ENCODE measurements around the gene PIK3R5.

The PIK3R5 gene

DNA sequence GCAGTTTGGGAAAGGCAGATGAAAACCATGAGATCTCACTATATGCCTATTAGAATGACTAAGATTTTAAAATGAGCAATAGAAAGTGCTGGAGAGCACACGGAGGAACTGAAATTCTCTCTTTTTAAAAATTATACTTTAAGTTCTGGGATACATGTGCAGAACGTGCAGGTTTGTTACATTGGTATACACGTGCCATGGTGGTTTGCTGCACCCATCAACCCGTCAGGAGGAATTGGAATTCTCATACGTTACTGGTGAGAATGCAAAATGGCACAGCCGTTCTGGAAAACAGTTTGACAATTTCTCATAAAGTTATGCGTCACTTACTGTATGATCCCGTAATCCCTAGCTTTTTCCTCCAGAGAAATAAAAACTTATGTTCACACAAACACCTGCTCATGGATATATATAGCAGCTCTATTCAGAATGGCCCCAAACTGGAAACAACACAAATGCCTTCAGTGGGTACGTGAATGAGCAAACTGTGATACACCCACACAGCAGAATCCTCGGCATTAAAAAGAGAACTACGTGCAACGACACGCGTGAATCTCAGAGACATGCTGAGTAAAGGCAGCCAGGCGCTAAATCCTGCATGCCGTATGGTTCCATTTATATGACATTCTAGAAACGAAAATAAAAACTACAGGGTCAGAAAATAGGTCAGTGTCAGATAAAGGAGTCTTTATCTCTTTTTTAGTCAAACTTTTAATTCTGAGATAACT lies 109.9 kb downstream of the PIK3R5 start:
- peak overlapping the region; percentile 46 for H3K4me3 ChIP-seq (ENCODE audit: low read depth, low read length)
- TF ChIP-seq, protein P1, sequence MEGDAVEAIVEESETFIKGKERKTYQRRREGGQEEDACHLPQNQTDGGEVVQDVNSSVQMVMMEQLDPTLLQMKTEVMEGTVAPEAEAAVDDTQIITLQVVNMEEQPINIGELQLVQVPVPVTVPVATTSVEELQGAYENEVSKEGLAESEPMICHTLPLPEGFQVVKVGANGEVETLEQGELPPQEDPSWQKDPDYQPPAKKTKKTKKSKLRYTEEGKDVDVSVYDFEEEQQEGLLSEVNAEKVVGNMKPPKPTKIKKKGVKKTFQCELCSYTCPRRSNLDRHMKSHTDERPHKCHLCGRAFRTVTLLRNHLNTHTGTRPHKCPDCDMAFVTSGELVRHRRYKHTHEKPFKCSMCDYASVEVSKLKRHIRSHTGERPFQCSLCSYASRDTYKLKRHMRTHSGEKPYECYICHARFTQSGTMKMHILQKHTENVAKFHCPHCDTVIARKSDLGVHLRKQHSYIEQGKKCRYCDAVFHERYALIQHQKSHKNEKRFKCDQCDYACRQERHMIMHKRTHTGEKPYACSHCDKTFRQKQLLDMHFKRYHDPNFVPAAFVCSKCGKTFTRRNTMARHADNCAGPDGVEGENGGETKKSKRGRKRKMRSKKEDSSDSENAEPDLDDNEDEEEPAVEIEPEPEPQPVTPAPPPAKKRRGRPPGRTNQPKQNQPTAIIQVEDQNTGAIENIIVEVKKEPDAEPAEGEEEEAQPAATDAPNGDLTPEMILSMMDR (IDR thresholded peaks at IDR 0.05; ENCODE audit: insufficient read depth, low read depth, low read length, missing control alignments) = no peak
- peak; percentile 93 for DNase-seq (ENCODE audit: low read depth)

DNA sequence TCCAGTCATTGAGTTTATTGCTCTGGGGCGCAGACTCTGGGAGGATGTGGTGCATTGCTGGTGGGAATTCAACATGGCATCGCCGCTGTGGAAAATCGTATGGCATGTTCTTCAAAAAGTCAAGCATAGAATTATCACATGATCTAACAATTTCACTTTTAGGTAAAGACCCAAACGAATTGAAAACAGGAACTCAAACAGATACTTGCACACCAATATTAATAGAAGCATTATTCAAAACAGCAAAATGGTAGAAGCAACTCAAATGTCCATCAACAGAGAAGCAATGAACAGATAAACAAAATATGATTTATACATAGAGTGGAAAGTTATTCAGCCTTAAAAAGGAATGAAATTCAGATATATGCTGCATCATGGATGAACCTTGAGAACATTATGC lies 113.9 kb downstream of the PIK3R5 start:
- no peak overlapping the region for H3K4me3 ChIP-seq (ENCODE audit: low read depth, low read length)

DNA sequence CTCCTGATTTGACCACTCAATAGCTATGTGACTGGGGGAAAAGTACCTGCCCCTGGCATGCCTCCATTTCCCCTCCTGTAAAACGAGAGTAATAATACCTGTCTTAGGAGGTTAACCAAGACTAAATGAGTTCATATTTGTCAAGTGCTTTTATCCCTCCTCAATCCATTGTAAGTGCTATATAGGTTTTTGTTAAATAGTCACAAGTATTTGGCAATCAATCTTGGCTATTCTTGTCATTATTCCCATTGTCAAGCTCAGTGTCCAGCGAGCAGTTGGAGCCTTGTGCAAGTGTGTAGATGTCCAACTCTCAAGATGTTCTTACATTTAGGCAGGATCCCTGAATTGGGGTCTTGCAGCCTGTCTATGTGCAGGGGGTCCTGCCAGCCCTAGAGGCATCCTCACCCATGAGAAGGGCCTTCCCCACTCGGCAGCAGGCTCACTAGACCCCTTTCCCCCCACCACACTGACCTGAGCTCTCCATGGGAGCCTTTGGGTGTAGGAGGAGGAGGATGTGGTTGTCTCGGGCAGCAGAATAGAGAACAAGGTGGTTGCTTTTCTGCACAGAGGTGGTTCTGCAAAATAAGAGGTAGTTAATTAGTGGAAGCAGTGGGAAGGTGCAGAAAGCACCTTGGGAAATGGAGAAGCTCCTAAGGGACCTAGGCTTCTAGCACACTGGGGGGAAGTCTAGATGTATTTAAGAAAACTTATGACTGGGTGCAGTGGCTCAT lies 116.0 kb downstream of the PIK3R5 start:
- no peak for DNase-seq (ENCODE audit: low read depth)
- TF ChIP-seq, protein P1 (IDR thresholded peaks at IDR 0.05; ENCODE audit: insufficient read depth, low read depth, low read length, missing control alignments) = no peak
- H3K4me3 ChIP-seq (ENCODE audit: low read depth, low read length) = no peak overlapping the region

More for the DNA sequence above, 113.9 kb downstream of the PIK3R5 start:
- TF ChIP-seq, protein P1 (IDR thresholded peaks at IDR 0.05; ENCODE audit: insufficient read depth, low read depth, low read length, missing control alignments) = no peak
- peak; percentile 58 for DNase-seq (ENCODE audit: low read depth)

DNA sequence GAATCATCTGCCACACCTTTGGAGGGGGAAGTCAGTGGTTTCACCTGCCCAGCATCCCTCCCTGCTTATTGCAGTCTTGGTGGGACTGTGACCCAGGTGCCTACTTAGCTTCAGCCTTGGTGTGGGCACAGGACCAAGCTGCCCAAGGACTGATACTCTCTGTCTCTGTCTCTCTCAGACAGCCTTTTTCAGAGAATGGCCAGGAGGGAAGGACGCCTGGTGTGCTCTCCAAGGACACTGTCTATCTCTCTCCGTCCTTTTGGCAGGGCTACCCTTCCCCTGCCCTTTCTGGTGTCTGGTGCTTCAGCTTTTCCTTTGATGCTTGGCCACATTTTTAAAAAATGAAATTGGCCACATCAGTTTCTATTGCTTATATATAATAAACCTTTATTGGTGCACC lies 117.6 kb downstream of the PIK3R5 start:
- H3K4me3 ChIP-seq (ENCODE audit: low read depth, low read length) = no peak overlapping the region
- DNase-seq (ENCODE audit: low read depth) = no peak
- TF ChIP-seq, protein P1 (IDR thresholded peaks at IDR 0.05; ENCODE audit: insufficient read depth, low read depth, low read length, missing control alignments) = no peak

DNA sequence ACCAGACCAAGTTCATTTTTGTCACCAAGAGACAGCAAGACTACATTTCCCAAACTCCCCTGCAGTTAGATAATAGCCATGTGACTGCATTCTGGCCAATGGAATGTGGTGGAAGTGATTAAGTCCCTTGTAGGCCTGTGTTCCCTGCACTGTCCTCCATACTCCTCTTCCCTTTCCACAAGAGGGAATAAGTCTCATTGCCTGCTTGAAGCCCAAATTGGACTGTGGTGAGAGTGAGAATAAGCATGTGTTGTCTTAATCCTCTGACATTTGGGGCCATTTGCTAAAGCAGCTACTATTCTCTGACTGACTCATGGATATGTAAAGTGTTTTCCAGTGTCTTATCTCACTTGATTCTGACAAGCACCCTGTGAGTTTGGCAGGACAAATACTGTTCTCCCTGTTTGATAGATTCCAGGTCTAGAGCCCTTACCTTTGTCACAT lies 118.7 kb downstream of the PIK3R5 start:
- H3K4me3 ChIP-seq (ENCODE audit: low read depth, low read length) = no peak overlapping the region
- DNase-seq (ENCODE audit: low read depth) = no peak
- TF ChIP-seq, protein P1 (IDR thresholded peaks at IDR 0.05; ENCODE audit: insufficient read depth, low read depth, low read length, missing control alignments) = no peak

DNA sequence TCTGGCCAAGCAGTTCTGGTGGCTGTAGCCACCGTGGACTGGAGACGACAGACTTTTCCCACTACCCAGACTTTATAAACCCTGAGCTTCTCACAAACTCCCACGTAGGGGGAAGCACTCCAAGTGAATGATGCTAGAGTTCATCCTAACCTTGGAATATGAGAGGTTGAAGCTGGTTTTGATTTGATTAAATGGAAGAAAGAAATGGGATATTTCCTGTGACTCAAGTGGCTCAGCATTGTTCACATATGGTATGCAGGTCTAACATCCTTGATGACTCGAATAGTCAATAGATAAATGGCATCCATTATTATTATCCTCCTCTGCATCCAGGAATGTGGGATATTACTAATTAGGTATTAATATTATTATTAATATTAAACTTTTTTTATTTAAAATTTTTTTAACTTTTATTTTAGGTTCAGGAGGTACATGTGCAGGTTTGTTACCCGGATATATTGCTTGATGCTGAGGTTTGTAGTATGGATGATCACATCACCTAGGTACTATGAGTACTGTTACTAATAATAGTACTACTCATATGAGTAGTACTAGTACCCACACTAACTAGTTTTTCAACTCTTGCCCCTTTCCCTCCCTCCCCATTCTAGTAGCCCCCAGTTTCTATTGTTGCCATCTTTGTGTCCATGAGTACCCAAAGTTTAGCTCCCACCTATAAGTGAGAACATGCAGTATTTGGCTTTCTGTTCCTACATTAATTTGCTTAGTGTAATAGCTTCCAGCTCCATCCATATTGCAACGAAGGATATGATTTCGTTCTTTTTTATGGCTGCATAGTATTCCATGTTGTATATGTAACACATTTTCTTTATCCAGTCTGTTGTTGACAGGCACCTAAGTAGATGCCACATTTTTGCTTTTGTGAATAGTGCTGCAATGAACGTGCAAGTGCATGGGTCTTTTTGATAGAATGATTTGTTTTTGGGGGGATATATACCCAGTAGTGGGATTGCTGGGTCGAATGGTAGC lies 121.0 kb downstream of the PIK3R5 start:
- TF ChIP-seq, protein P1 (IDR thresholded peaks at IDR 0.05; ENCODE audit: insufficient read depth, low read depth, low read length, missing control alignments) = no peak
- no peak overlapping the region for H3K4me3 ChIP-seq (ENCODE audit: low read depth, low read length)
- no peak for DNase-seq (ENCODE audit: low read depth)
